Measurements from ENCODE around the gene NPSR1.

Gene NPSR1

GRCh38 chr7:34687529-34687928 is 29.5 kb downstream of the NPSR1 start:
- H3K4me3 ChIP-seq (ENCODE audit: low read depth, low read length), result no peak overlapping the region
- no peak for TF ChIP-seq CTCF (IDR thresholded peaks at IDR 0.05; ENCODE audit: low read depth, low read length)
- no peak for TF ChIP-seq MAX (IDR thresholded peaks at IDR 0.05; ENCODE audit: low read depth, low read length)
- TF ChIP-seq MYC (IDR thresholded peaks at IDR 0.05; ENCODE audit: low read depth, low read length), result no peak
- TF ChIP-seq POLR2A (IDR thresholded peaks at IDR 0.05; ENCODE audit: extremely low read depth, insufficient read length), result no peak
- DNase-seq (ENCODE audit: low read depth), result no peak

- TF ChIP-seq MAX (IDR thresholded peaks at IDR 0.05; ENCODE audit: low read depth, low read length) (no peak), CTCF (IDR thresholded peaks at IDR 0.05; ENCODE audit: low read depth, low read length) (no peak), MYC (IDR thresholded peaks at IDR 0.05; ENCODE audit: low read depth, low read length) (no peak), POLR2A (IDR thresholded peaks at IDR 0.05; ENCODE audit: extremely low read depth, insufficient read length) (no peak)
- H3K4me3 ChIP-seq (ENCODE audit: low read depth, low read length), result no peak overlapping the region
- no peak for DNase-seq (ENCODE audit: low read depth)
Observed at GRCh38 chr7:34696415-34696814, 38.4 kb downstream of the NPSR1 start.

- no peak for TF ChIP-seq MAX (IDR thresholded peaks at IDR 0.05; ENCODE audit: low read depth, low read length)
- no peak for TF ChIP-seq POLR2A (IDR thresholded peaks at IDR 0.05; ENCODE audit: extremely low read depth, insufficient read length)
- TF ChIP-seq MYC (IDR thresholded peaks at IDR 0.05; ENCODE audit: low read depth, low read length), result no peak
- TF ChIP-seq CTCF (IDR thresholded peaks at IDR 0.05; ENCODE audit: low read depth, low read length), result no peak
- H3K4me3 ChIP-seq (ENCODE audit: low read depth, low read length), result no peak overlapping the region
- no peak for DNase-seq (ENCODE audit: low read depth)
Observed at GRCh38 chr7:34709771-34710170, 51.8 kb downstream of the NPSR1 start.

- TF ChIP-seq CTCF (IDR thresholded peaks at IDR 0.05; ENCODE audit: low read depth, low read length) (no peak), MAX (IDR thresholded peaks at IDR 0.05; ENCODE audit: low read depth, low read length) (no peak), POLR2A (IDR thresholded peaks at IDR 0.05; ENCODE audit: extremely low read depth, insufficient read length) (no peak), MYC (IDR thresholded peaks at IDR 0.05; ENCODE audit: low read depth, low read length) (no peak)
- no peak for DNase-seq (ENCODE audit: low read depth)
- no peak overlapping the region for H3K4me3 ChIP-seq (ENCODE audit: low read depth, low read length)
Observed at GRCh38 chr7:34718867-34719266, 60.8 kb downstream of the NPSR1 start.

GRCh38 chr7:34719636-34720035 is 61.6 kb downstream of the NPSR1 start:
- TF ChIP-seq MYC (IDR thresholded peaks at IDR 0.05; ENCODE audit: low read depth, low read length) (no peak), MAX (IDR thresholded peaks at IDR 0.05; ENCODE audit: low read depth, low read length) (no peak), POLR2A (IDR thresholded peaks at IDR 0.05; ENCODE audit: extremely low read depth, insufficient read length) (no peak), CTCF (IDR thresholded peaks at IDR 0.05; ENCODE audit: low read depth, low read length) (no peak)
- no peak for DNase-seq (ENCODE audit: low read depth)
- no peak overlapping the region for H3K4me3 ChIP-seq (ENCODE audit: low read depth, low read length)

GRCh38 chr7:34720289-34720688 is 62.3 kb downstream of the NPSR1 start:
- TF ChIP-seq CTCF (IDR thresholded peaks at IDR 0.05; ENCODE audit: low read depth, low read length) (no peak), MYC (IDR thresholded peaks at IDR 0.05; ENCODE audit: low read depth, low read length) (no peak), MAX (IDR thresholded peaks at IDR 0.05; ENCODE audit: low read depth, low read length) (no peak), POLR2A (IDR thresholded peaks at IDR 0.05; ENCODE audit: extremely low read depth, insufficient read length) (no peak)

More at GRCh38 chr7:34720289-34720688, 62.3 kb downstream of the NPSR1 start:
- no peak overlapping the region for H3K4me3 ChIP-seq (ENCODE audit: low read depth, low read length)
- DNase-seq (ENCODE audit: low read depth), result peak; percentile 78
